ENCODE measurements around the gene RRP8.

Gene RRP8

GRCh38 chr11:6557761-6558674, 45.4 kb downstream of the RRP8 start:
- Histone ChIP-seq H3K27me3 (ENCODE audit: low read length) (no peaks in the 10 kb centered on the region), H3K9ac (ENCODE audit: low read length) (no peak overlapping the region), H3K9me3 (ENCODE audit: insufficient read depth, low read length) (no peaks in the 10 kb centered on the region), H3K4me3 (ENCODE audit: insufficient read depth, low read length, poor library complexity, severe bottlenecking) (no peak overlapping the region), H3K27ac (ENCODE audit: low read depth, low read length) (no peak overlapping the region), H3K9me2 (replicated peaks; ENCODE audit: insufficient read depth, low read length) (no peaks in the 10 kb centered on the region), H2AFZ (ENCODE audit: low read depth, low read length, severe bottlenecking) (no peak overlapping the region), H3K79me2 (ENCODE audit: insufficient read depth, low read length) (no peaks in the 10 kb centered on the region), H3F3A (ENCODE audit: insufficient read depth) (no peaks in the 10 kb centered on the region), H3K36me3 (ENCODE audit: low read length) (no peaks in the 10 kb centered on the region), H4K20me1 (ENCODE audit: low read depth, low read length) (no peaks in the 10 kb centered on the region), H3K4me2 (ENCODE audit: low read depth, low read length, poor library complexity, severe bottlenecking) (no peak overlapping the region)
- TF ChIP-seq EZH2phosphoT487 (conservative IDR thresholded peaks at IDR 0.05; ENCODE audit: low read length) = no peak
- TF ChIP-seq CTCF (IDR thresholded peaks at IDR 0.05; ENCODE audit: insufficient read depth, low read length, poor library complexity, severe bottlenecking) = no peak

- H3K9ac ChIP-seq (ENCODE audit: low read length) = no peak overlapping the region
- H3K9me2 ChIP-seq (replicated peaks; ENCODE audit: insufficient read depth, low read length) = no peaks in the 10 kb centered on the region
- H3K79me2 ChIP-seq (ENCODE audit: insufficient read depth, low read length) = no peaks in the 10 kb centered on the region
- H3K4me3 ChIP-seq (ENCODE audit: insufficient read depth, low read length, poor library complexity, severe bottlenecking) = no peak overlapping the region
- no peaks in the 10 kb centered on the region for H3K36me3 ChIP-seq (ENCODE audit: low read length)
- no peaks in the 10 kb centered on the region for H3F3A ChIP-seq (ENCODE audit: insufficient read depth)
- H3K27ac ChIP-seq (ENCODE audit: low read depth, low read length) = no peak overlapping the region
- no peak overlapping the region for H3K4me2 ChIP-seq (ENCODE audit: low read depth, low read length, poor library complexity, severe bottlenecking)
- H4K20me1 ChIP-seq (ENCODE audit: low read depth, low read length) = no peaks in the 10 kb centered on the region
- TF ChIP-seq CTCF (IDR thresholded peaks at IDR 0.05; ENCODE audit: insufficient read depth, low read length, poor library complexity, severe bottlenecking) (no peak), EZH2phosphoT487 (conservative IDR thresholded peaks at IDR 0.05; ENCODE audit: low read length) (no peak)
- no peaks in the 10 kb centered on the region for H3K27me3 ChIP-seq (ENCODE audit: low read length)
- H3K9me3 ChIP-seq (ENCODE audit: insufficient read depth, low read length) = no peaks in the 10 kb centered on the region
- no peak overlapping the region for H2AFZ ChIP-seq (ENCODE audit: low read depth, low read length, severe bottlenecking)
Observed at GRCh38 chr11:6557063-6557462, 46.4 kb downstream of the RRP8 start.

- H3F3A ChIP-seq (ENCODE audit: insufficient read depth) = no peaks in the 10 kb centered on the region
- no peak overlapping the region for H2AFZ ChIP-seq (ENCODE audit: low read depth, low read length, severe bottlenecking)
- no peak overlapping the region for H3K4me2 ChIP-seq (ENCODE audit: low read depth, low read length, poor library complexity, severe bottlenecking)
- no peaks in the 10 kb centered on the region for H3K79me2 ChIP-seq (ENCODE audit: insufficient read depth, low read length)
- no peak overlapping the region for H3K9ac ChIP-seq (ENCODE audit: low read length)
- H3K9me2 ChIP-seq (replicated peaks; ENCODE audit: insufficient read depth, low read length) = no peaks in the 10 kb centered on the region
- no peak overlapping the region for H3K4me3 ChIP-seq (ENCODE audit: insufficient read depth, low read length, poor library complexity, severe bottlenecking)
- no peaks in the 10 kb centered on the region for H3K9me3 ChIP-seq (ENCODE audit: insufficient read depth, low read length)
- no peak for TF ChIP-seq EZH2phosphoT487 (conservative IDR thresholded peaks at IDR 0.05; ENCODE audit: low read length)
- no peak for TF ChIP-seq CTCF (IDR thresholded peaks at IDR 0.05; ENCODE audit: insufficient read depth, low read length, poor library complexity, severe bottlenecking)
- H3K27me3 ChIP-seq (ENCODE audit: low read length) = no peaks in the 10 kb centered on the region
- H3K27ac ChIP-seq (ENCODE audit: low read depth, low read length) = no peak overlapping the region
- H3K36me3 ChIP-seq (ENCODE audit: low read length) = no peaks in the 10 kb centered on the region
- H4K20me1 ChIP-seq (ENCODE audit: low read depth, low read length) = no peaks in the 10 kb centered on the region
Observed at GRCh38 chr11:6556139-6556949, 47.1 kb downstream of the RRP8 start.

Data from SU-DHL-6 (cell line).